Upper lobe of left lung (tissue), 6 donors: Measurements from ENCODE around the gene AGTRAP. TPM values are rescaled to one million over a fixed set of nuclear protein-coding genes. Genes with fewer than 3 reads are reported as not detected.

Experiments used
- ATAC-seq, 2 donors: fragments of 200-7000 bp; cut with Tn5 transposase; one replicate each; pipeline ENCODE4 v1.9.1; 2022; ENCODE audit warnings: mild to moderate bottlenecking in 2 of 2, moderate library complexity in 2 of 2; ENCODE audit not compliant: low FRiP score in 2 of 2
- DNase-seq, 2 donors: peaks; one replicate each; pipeline ENCODE4 v3.0.0-alpha.2; 2019 to 2020
- H3K27ac ChIP-seq, 4 donors: fragments of 200-600 bp; sonication (generic); one replicate each; pipeline ENCODE4 v1.5.1; 2016 to 2019
- H3K27me3 ChIP-seq, 4 donors: fragments of 200-600 bp; sonication (generic); one replicate each; pipeline ENCODE4 v1.5.1; 2017 to 2019
- H3K36me3 ChIP-seq, 4 donors: fragments of 200-600 bp; sonication (generic); one replicate each; pipeline ENCODE4 v1.5.1; 2016 to 2019
- H3K4me1 ChIP-seq, 4 donors: fragments of 200-600 bp; sonication (generic); one replicate each; pipeline ENCODE4 v1.5.1; 2018 to 2019
- H3K4me3 ChIP-seq, 4 donors: fragments of 200-600 bp; sonication (generic); one replicate each; pipeline ENCODE4 v1.5.1; 2017 to 2019; ENCODE audit warnings: mild to moderate bottlenecking in 2 of 4, moderate library complexity in 1 of 4
- H3K9me3 ChIP-seq, 4 donors: fragments of 200-600 bp; sonication (generic); one replicate each; pipeline ENCODE4 v1.5.1; 2018 to 2019
- CTCF ChIP-seq, 6 experiments: fragments of 450-650 bp in 4 of 6; fragments of 200-600 bp in 2 of 6; sonication (generic) in 2 of 6; IDR thresholded peaks; one replicate each; pipeline ENCODE4 v1.5.1; 2016 to 2019; ENCODE audit warnings: antibody characterized with exemption in 6 of 6
- EP300 ChIP-seq, 4 donors: sonication (generic); formaldehyde crosslinking; IDR thresholded peaks; one replicate each; pipeline ENCODE4 v1.5.1; 2017; ENCODE audit warnings: antibody characterized with exemption in 4 of 4, control low read depth in 2 of 4
- POLR2A ChIP-seq, 4 donors: fragments of 450-650 bp; IDR thresholded peaks; one replicate each; pipeline ENCODE4 v1.5.1; 2016 to 2017; ENCODE audit warnings: antibody characterized with exemption in 4 of 4, mild to moderate bottlenecking in 2 of 4
- POLR2AphosphoS5 ChIP-seq, 2 donors: sonication (generic); formaldehyde crosslinking; IDR thresholded peaks; one replicate each; pipeline ENCODE4 v1.5.1; 2017; ENCODE audit warnings: antibody characterized with exemption in 2 of 2
- WGBS, 2 donors: methylation state at CpG; one replicate each; pipeline ENCODE4 v1.1.5; 2017 to 2018; 5-methylcytosine and 5-hydroxymethylcytosine counted together
- total RNA-seq, 6 donors: library from RNA; depleted of rRNA in 4 of 6; stranded (reverse); fragments of >200 nt in 4 of 6; gene quantifications; one replicate each; pipeline versions ENCODE4 v1.1.0 to v1.2.1, GENCODE V29; 2016 to 2021
- donor health status: DM: no; HTN: no; CAD: no; lungs with moderate emphysema.
- donor health status: DM: no; HTN: yes; CAD: no; lungs with severe emphysema.

Gene AGTRAP
- total RNA-seq, 6 donors from 2014 or later = 52.2 to 80.1 (median 68.7) TPM

GRCh38 chr1:11782127-11782708, 46.3 kb downstream of the AGTRAP start:
- Histone ChIP-seq H3K9me3 (no peaks in the 10 kb centered on the region), H3K4me3 (no peak overlapping the region), H3K27ac (no peak overlapping the region), H3K27me3 (no peaks in the 10 kb centered on the region), H3K4me1 (peaks cover 20 to 31% (median 29%) of the 10 kb centered on the region in 4 donors), H3K36me3 (no peaks in the 10 kb centered on the region)
- WGBS, 2 donors = 85 to 92% methylated on average over 6 of the region's 6 CpGs
- TF ChIP-seq POLR2A (IDR thresholded peaks at IDR 0.05) = no peak
- no peak for ATAC-seq
- peak in 1 of 2 donors; percentile 37 for DNase-seq

- H3K4me3 ChIP-seq = no peak overlapping the region
- H3K27me3 ChIP-seq = no peaks in the 10 kb centered on the region
- no peak for DNase-seq
- no peak for TF ChIP-seq POLR2AphosphoS5 (IDR thresholded peaks at IDR 0.05)
- 94 to 95% methylated on average over 5 to 6 of the region's 6 CpGs for WGBS, 2 donors
- H3K4me1 ChIP-seq = peaks cover 33 to 44% (median 43%) of the 10 kb centered on the region in 4 donors
- no peak overlapping the region for H3K27ac ChIP-seq
- ATAC-seq = no peak
- no peaks in the 10 kb centered on the region for H3K9me3 ChIP-seq
- no peaks in the 10 kb centered on the region for H3K36me3 ChIP-seq
These were observed 47.6 kb downstream of the AGTRAP start for GRCh38 chr1:11783556-11783955.

- no peaks in the 10 kb centered on the region for H3K27me3 ChIP-seq
- DNase-seq (peak in 1 of 2 donors; percentile 60), ATAC-seq (peak in 1 of 2 donors; percentile 3)
- H3K4me1 ChIP-seq = peaks cover 42 to 53% (median 51%) of the 10 kb centered on the region in 4 donors
- H3K36me3 ChIP-seq = peaks cover 0 to 1% (median 0%) of the 10 kb centered on the region in 4 donors
- peak overlapping the region; percentile 33 to 83 (median 76) for H3K27ac ChIP-seq
- H3K4me3 ChIP-seq = peak overlapping the region in 2 of 4 donors; percentile 32
- H3K9me3 ChIP-seq = no peaks in the 10 kb centered on the region
- TF ChIP-seq POLR2AphosphoS5 (IDR thresholded peaks at IDR 0.05) = no peak
- 59 to 70% methylated on average over 13 to 16 of the region's 21 CpGs for WGBS, 2 donors
These were observed 48.5 kb downstream of the AGTRAP start for GRCh38 chr1:11784256-11784992.

- Histone ChIP-seq H3K4me3 (peak overlapping the region in 3 of 4 donors; percentile 1 to 32 (median 32)), H3K36me3 (peaks cover 0 to 9% (median 2%) of the 10 kb centered on the region in 4 donors), H3K9me3 (no peaks in the 10 kb centered on the region), H3K4me1 (peaks cover 49 to 60% (median 59%) of the 10 kb centered on the region in 4 donors), H3K27me3 (no peaks in the 10 kb centered on the region), H3K27ac (peak overlapping the region in 3 of 4 donors; percentile 72 to 99 (median 81))
- WGBS, 2 donors = 16 to 17% methylated on average over 5 to 10 of the region's 30 CpGs
- DNase-seq = peak; percentile 83 to 91
- TF ChIP-seq CTCF (IDR thresholded peaks at IDR 0.05) = peak; percentile 79 to 96 (median 92)
- TF ChIP-seq EP300 (IDR thresholded peaks at IDR 0.05) = peak in 1 of 4 donors; percentile 4
- peak in 2 of 4 donors; percentile 4 to 19 for TF ChIP-seq POLR2A (IDR thresholded peaks at IDR 0.05)
- peak; percentile 7 to 14 for TF ChIP-seq POLR2AphosphoS5 (IDR thresholded peaks at IDR 0.05)
- ATAC-seq = peak; percentile 74 to 80
These were observed 49.2 kb downstream of the AGTRAP start for GRCh38 chr1:11784993-11785769.

GRCh38 chr1:11786168-11786567, 50.2 kb downstream of the AGTRAP start:
- H3K4me3 ChIP-seq = no peak overlapping the region

More at GRCh38 chr1:11786168-11786567, 50.2 kb downstream of the AGTRAP start:
- TF ChIP-seq CTCF (IDR thresholded peaks at IDR 0.05) = no peak
- TF ChIP-seq POLR2A (IDR thresholded peaks at IDR 0.05) = no peak
- no peak for TF ChIP-seq POLR2AphosphoS5 (IDR thresholded peaks at IDR 0.05)
- no peak for TF ChIP-seq EP300 (IDR thresholded peaks at IDR 0.05)
- Histone ChIP-seq H3K36me3 (peaks cover 0 to 11% (median 3%) of the 10 kb centered on the region in 4 donors), H3K27me3 (no peaks in the 10 kb centered on the region), H3K4me1 (peaks cover 58 to 69% (median 67%) of the 10 kb centered on the region in 4 donors), H3K9me3 (no peaks in the 10 kb centered on the region), H3K27ac (peak overlapping the region in 2 of 4 donors; percentile 94 to 99)
- DNase-seq = no peak
- 63 to 65% methylated on average over 5 of the region's 5 CpGs for WGBS, 2 donors
- ATAC-seq = no peak
